Myocyte (in vitro differentiated cells): ENCODE results near the gene CCDC92B. TPM values are rescaled to one million over a fixed set of nuclear protein-coding genes. Genes with fewer than 3 reads are reported as not detected.
"Not testable (repeated sequence)": the region's sequence is repeated elsewhere in the genome, so short reads cannot be mapped to it uniquely, and the experiment has no call there.

Source experiments
- DNase-seq: peaks from one replicate; pipeline ENCODE4 v3.0.0-alpha.2; 2012; ENCODE audit warnings: low read depth
- microRNA counts: library from miRNA; unstranded; fragments of <30 nt; microRNA quantifications from one replicate; lab custom pipeline; 2016
- microRNA-seq: library from miRNA; unstranded; fragments of <30 nt; microRNA quantifications from one replicate; pipeline ENCODE4, GENCODE V29; 2016
- total RNA-seq: library from RNA; depleted of rRNA; stranded (reverse); fragments of >200 nt; gene quantifications from 2 replicates; pipeline ENCODE4 v1.2.3, GENCODE V29; 2014

CCDC92B gene
- total RNA-seq, 1 donor from 2014 or later, result not detected

- no peak for DNase-seq
Measured at GRCh38 chr17:2691069-2691871, 58.2 kb downstream of the CCDC92B start.

DNA sequence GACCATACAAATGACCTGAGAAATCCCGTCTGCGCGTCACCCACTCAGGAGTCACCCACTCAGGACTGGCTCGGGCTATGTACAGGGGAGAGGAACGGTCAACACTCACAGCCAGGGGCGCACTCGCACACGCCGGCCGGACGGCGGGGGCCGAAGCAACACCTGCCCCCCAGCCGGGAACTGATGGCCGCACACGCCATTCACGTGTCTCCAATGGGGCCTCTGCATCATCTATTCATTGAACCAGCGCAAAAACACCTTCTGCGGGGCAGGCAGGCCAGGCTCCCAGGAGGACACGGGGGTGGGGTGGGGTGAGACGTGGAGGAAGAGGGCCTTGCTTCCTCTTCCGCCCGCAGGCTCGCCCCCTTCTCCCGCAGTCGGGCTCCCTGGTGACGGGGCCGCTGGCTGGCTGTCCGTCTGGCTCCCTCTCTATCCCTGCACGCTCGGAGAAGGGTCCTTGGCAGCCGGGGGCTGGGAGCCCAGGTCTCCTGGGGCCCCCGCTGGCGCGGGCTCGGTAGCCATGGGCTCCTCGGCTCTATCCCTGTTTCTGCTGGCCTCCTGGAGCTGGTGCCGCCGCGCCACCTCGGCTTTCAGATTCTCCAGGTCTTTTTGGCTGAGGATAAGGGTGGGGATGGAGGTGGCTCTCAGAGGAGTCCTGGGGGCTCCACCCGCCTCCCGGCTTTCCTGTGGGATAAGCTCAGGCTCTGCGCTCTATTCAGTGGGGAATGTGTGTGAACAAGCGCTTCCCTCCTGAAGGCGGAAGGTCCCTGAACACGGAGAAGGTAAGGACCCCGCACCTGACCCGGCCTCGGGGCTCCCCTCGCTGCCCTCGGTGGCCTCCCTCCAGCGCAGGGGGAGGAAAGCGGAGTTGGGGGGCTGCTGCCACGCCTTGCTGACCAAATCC is 59.0 kb downstream of the CCDC92B start:
- DNase-seq, result no peak

DNA sequence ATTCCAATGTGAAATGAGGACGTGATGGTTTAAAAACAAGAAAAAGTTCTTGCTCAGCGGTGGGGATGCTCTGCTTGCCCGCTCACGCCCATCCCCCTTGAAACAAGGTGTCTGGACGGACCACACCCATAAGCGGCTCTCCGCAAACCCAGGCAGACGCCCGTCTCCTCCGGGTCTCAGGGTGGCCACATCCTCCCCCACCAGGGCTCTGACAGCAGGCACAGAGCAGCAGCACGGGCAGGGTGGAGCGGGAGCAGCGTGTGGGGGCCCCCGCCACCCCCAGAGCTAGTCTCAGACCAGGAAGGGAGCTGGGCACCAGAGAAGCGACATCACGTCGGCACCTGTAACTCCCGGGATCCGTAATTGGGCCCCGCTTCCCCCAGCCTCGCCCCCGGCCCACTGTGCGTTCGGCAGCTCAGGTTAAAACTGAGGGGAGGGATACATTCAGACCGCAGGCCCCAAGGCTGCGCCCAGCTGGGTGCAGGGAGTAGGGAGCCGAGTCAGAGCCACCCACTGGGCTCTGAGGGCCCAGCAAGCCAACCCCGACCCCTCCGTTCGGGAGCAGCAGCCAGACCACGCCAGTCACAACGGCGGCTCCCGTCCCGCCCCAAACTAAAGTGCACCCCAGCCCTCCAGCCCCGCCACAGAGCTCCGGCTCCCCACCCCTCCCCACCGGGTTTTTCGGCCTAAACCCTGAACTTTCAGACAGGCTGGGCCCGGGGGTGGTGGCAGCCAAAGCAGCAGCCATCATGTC is 59.9 kb downstream of the CCDC92B start:
- no peak for DNase-seq

GRCh38 chr17:2688351-2689342 is 60.8 kb downstream of the CCDC92B start:
- DNase-seq, result no peak

GRCh38 chr17:2687074-2687418 is 62.4 kb downstream of the CCDC92B start:
- DNase-seq, result no peak

DNA sequence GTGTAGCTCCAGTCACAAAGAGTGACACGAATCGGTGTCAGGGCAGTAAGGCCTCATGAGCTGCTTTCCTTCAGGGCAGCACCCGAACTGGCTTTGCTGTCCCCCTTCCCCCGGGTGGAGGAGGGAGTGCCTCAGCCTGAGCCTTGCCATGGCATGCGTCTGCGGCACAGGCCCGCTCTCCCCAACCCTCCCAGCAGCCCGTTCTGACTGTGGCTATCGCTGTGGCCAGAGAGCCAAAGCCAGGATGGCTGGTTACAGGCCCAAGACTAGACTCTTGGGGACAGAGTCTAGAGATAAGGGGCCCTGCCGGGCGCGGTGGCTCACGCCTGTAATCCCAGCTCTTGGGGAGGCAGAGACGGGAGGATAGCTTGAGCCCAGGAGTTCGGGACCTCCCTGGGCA is 63.8 kb downstream of the CCDC92B start:
- DNase-seq, result no peak

DNA sequence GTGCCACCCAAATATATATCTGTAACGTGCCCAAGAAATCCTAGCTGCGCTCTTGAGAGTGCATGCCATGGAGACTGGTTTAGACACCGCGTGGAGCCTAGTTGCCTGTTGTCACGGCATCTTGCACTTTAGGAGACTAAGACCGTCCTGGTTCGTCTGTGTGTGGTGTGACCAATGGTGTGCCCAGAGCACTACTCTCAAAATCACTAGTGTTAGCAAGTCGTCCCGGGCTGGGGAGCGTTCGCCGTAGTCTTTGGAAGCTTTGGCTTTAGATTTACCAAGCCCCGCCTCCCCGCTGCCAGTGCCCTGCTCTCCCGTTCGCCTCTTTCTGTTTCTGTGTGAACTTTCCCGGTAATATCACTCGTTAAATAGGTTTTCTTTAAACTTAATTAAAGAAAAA is 64.9 kb downstream of the CCDC92B start:
- DNase-seq, result no peak

DNA sequence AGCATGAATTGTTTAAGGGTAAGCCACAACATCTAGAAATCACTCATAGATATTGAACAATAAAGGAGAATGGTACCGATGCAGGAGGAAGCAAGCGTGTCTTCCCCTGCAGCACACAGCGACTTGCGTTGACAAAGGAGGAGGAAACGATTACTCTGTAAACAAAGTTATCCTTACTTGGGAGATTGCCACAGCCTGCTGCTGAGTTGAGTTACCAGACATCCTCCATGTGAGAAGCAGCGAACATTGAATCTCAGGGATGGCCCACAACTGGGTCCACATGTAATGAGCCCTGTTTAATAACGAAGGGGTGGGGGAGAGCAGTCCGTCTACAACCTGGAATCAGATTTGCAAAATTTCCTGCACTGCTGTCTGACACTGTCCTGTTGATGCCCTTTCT is 65.5 kb downstream of the CCDC92B start:
- no peak for DNase-seq

DNA sequence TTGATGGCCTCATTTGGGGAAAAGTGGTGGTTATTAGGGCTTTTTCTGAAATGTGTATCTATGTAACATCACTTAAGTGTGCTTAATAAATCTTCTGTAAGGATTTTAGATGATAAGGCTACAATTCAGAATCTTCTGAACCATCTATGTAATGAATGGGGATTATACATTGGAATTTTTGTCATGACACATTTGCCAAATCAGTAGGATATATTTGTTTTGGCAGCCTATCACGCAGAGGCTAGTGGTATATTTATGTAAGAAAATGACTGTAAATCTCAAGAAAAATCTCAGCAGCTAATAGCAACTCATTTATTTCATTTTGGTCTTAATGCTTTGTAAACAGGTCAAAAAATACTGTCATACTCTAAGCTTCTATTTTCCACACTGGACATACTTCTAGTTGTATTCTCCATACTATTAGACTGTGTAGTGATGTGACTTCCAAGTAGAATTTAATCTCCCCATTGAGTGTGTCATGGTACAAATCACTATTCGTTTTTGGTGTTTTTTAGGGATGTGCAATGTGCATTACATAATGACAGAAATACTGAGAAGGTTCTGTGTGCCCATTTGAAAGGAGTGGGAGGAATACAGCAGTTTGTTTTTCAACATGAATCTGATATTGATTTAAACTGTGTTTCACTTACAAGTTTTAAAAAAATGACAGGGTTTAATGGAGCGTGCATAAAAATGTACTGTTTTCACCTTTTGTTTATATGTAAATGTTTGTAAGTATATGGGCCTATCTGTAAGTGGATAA is 67.1 kb downstream of the CCDC92B start:
- no peak for DNase-seq

GRCh38 chr17:2681650-2682049 is 67.8 kb downstream of the CCDC92B start:
- DNase-seq, result no peak

GRCh38 chr17:2680961-2681360 is 68.5 kb downstream of the CCDC92B start:
- no peak for DNase-seq

- DNase-seq, result not testable (repeated sequence)
Measured at GRCh38 chr17:2679247-2679646, 70.2 kb downstream of the CCDC92B start.

MicroRNAs encoded within 50 kb of the gene (microRNA counts, 767-probe panel; counts per million panel counts)
- microRNA hsa-miR-1253 (lab: Ali Mortazavi, UCI), result not detected

Small RNA genes within 50 kb of the gene (microRNA-seq; reads per million reads assigned to microRNA genes)
- not detected for gene MIR1253
- not detected for gene MIR6776

Other genes starting within 250 kb of the CCDC92B start
- gene METTL16, start 237.8 kb downstream of the CCDC92B start, total RNA-seq, result 14.7 and 28.9 TPM in 2 replicates
- 120 and 123 TPM in 2 replicates for gene PAFAH1B1, start 156.0 kb downstream of the CCDC92B start, total RNA-seq
- gene CLUH, start 37.9 kb downstream of the CCDC92B start, total RNA-seq, result 66.1 and 70.2 TPM in 2 replicates
- 0.11 and 0.26 TPM in 2 replicates for gene RAP1GAP2, start 46.8 kb upstream of the CCDC92B start, total RNA-seq